ENCODE results near the gene FBXW11.

FBXW11 gene

DNA sequence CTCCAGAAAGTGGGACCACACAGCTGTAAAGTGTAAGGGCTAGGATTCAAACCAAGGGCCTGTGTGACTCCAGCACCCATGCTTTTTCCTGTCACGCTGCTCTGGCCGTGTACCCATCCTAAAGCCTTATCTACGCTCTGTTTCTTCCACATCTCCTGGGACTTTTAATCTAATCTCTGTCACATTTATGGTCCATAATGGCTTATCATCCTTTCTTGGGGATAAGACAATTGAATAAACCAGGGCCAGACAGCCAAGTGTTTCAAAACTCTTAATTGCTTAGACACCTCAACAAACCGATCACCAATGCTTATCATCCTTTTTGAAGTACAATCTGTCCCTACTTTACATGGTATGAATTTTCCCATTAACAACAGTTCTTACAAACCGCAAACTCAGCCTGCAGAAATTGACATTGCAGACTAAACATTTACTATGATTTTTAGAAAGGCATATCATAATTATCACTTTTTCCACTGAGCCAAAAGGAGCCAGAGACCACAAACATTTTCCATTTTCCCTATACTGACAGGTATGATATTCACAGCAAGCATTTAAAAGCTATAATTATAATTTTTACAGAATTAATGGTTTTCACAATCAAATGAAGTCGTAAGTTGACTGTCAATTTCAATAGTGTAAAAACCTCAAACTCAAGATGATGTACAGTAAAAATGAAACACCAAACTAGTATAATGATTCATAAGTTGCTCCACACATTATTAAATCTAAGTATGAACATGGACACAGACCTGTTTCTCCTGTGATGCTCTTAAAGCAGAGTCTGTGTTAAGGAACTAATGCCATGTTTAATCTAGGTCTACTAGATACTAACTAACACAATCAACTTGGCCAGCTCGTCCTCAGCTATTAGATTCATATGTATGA, 99.5 kb downstream of the FBXW11 start:
- no peak for DNase-seq (ENCODE audit: low read depth)
- no peak overlapping the region for H3K4me3 ChIP-seq (ENCODE audit: low read depth, low read length)
- TF ChIP-seq CTCF (IDR thresholded peaks at IDR 0.05; ENCODE audit: control insufficient read depth, extremely low read depth, insufficient read depth), result no peak

DNA sequence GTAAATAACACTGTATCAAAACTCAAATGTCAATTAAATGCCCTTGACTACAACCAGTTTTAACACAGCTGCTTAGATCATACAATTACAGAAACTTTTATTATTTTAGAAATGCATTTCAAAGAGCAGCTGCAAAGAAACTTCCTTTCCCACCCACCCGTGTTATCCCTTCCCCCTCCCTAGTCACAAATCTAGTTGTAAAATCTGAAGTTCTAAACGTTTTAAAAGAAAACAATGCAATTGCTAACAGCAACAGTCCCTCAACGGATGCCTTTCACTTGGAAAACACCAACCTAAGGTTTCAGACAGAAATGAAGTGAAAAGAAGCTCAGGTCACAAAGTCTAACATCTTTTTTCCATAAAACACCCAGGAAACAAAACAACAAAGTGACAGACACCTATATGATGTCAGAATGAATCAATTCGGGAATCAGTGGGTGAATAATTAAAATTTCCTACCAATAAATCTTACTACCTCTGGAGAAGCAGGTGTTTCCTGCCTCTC, 100.3 kb downstream of the FBXW11 start:
- DNase-seq (ENCODE audit: low read depth), result no peak
- no peak for TF ChIP-seq CTCF (IDR thresholded peaks at IDR 0.05; ENCODE audit: control insufficient read depth, extremely low read depth, insufficient read depth)
- no peak overlapping the region for H3K4me3 ChIP-seq (ENCODE audit: low read depth, low read length)

DNA sequence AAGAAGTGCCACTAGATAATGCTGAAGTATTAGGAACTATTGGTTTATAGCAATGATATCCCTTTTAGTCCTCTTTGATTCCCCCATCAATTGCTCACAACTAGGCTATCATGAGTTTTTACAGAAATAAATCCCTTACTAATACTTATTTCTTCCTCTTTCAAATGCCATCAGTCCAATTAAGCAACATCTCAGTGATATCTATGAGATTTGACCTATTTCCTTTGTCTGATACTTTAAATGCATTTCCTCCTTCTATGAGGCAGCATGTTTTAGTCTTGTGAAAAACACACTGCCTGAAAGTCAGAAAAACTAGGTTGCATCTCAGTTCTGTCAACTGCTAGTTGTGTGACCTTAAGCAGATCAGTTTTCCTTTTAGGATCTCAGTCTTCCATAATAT, 101.6 kb downstream of the FBXW11 start:
- TF ChIP-seq CTCF (IDR thresholded peaks at IDR 0.05; ENCODE audit: control insufficient read depth, extremely low read depth, insufficient read depth), result no peak
- H3K4me3 ChIP-seq (ENCODE audit: low read depth, low read length), result no peak overlapping the region
- no peak for DNase-seq (ENCODE audit: low read depth)

- H3K4me3 ChIP-seq (ENCODE audit: low read depth, low read length), result no peak overlapping the region
- no peak for DNase-seq (ENCODE audit: low read depth)
- no peak for TF ChIP-seq CTCF (IDR thresholded peaks at IDR 0.05; ENCODE audit: control insufficient read depth, extremely low read depth, insufficient read depth)
Measured at GRCh38 chr5:171901764-171902163, 104.7 kb downstream of the FBXW11 start.

DNA sequence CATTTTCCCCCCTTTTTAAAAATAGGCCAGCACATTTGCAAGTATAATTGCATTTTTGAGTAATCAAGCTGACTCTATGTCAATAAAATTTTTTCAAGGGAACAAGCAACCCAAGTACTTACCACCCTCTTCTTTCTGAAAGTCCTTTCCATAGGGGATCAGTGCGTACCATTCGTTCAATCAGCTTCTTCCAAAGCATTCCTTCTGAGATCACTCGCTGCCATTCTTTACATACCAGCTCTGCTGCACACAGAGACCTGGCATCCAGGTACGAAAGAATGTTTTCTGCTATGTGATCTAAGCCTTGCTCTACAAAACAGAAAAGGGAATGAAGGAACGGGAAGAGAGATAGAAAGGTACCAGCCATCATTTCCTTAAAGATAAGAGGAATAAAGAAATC, 106.6 kb downstream of the FBXW11 start:
- no peak for TF ChIP-seq CTCF (IDR thresholded peaks at IDR 0.05; ENCODE audit: control insufficient read depth, extremely low read depth, insufficient read depth)
- DNase-seq (ENCODE audit: low read depth), result no peak

DNA sequence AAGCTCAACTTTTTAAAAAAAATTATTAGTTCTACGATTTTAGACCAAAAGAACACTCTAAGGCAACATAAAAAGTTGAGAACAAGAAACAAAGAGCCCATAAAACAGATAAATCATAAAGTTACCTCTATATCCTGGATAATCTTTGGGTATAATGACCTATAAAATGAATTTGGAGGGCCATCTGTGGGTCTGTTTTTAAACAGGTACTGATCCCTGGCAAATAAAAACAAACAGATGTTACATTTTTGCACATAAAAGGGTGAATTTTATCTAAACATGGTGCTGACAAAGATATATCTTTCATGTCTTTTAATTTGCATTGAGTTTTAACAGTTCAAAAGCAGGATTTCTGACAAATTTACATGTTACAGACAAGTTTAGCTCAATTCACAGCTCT, 107.6 kb downstream of the FBXW11 start:
- H3K4me3 ChIP-seq (ENCODE audit: low read depth, low read length), result no peak overlapping the region
- TF ChIP-seq CTCF (IDR thresholded peaks at IDR 0.05; ENCODE audit: control insufficient read depth, extremely low read depth, insufficient read depth), result no peak
- DNase-seq (ENCODE audit: low read depth), result no peak

More for the DNA sequence above, 106.6 kb downstream of the FBXW11 start:
- H3K4me3 ChIP-seq (ENCODE audit: low read depth, low read length), result no peak overlapping the region

Measured in LNCaP clone FGC (cell line).